HL-60 (cell line): ENCODE results near the gene BUD23.

Source experiments
- DNase-seq, 2 experiments: peaks; one replicate each; pipeline ENCODE4 v3.0.0-alpha.2; 2010 to 2020; ENCODE audit warnings: low read depth in 1 of 2, low spot score in 1 of 2
- H3K27ac ChIP-seq: fragments of 250-450 bp; sonication (Bioruptor Pico); replicated peaks from 2 replicates; pipeline ENCODE4 v1.5.1; 2020; ENCODE audit warnings: mild to moderate bottlenecking, moderate library complexity
- H3K27me3 ChIP-seq: fragments of 250-450 bp; sonication (Bioruptor Pico); 2 replicates; pipeline ENCODE4 v1.5.1; 2021; ENCODE audit warnings: mild to moderate bottlenecking, moderate library complexity; ENCODE audit not compliant: insufficient read depth, poor library complexity, severe bottlenecking
- H3K4me3 ChIP-seq: replicated peaks from 2 replicates; pipeline ENCODE4 v1.5.1; 2011; ENCODE audit warnings: mild to moderate bottlenecking, control low read depth, low read length; ENCODE audit not compliant: insufficient read depth
- CTCF ChIP-seq: IDR thresholded peaks from one replicate; pipeline ENCODE4 v1.5.1; 2011; ENCODE audit warnings: low read length, control low read depth, inconsistent platforms; ENCODE audit not compliant: insufficient read depth
- GABPA ChIP-seq: IDR thresholded peaks from 2 replicates; pipeline ENCODE4 v1.6.1; 2012; ENCODE audit warnings: low read depth
- POLR2AphosphoS5 ChIP-seq: IDR thresholded peaks from 2 replicates; pipeline ENCODE4 v1.6.1; 2012; ENCODE audit warnings: low read depth
- REST ChIP-seq: IDR thresholded peaks from 2 replicates; pipeline ENCODE4 v1.6.1; 2012; ENCODE audit warnings: low read depth; ENCODE audit not compliant: insufficient replicate concordance
- SPI1 ChIP-seq: IDR thresholded peaks from 2 replicates; pipeline ENCODE4 v1.6.1; 2012; ENCODE audit warnings: low read depth, mild to moderate bottlenecking, borderline replicate concordance

The BUD23 gene

GRCh38 chr7:73734619-73735527, 51.5 kb downstream of the BUD23 start:
- Histone ChIP-seq H3K27me3 (no peaks in the 10 kb centered on the region), H3K27ac (no peak overlapping the region), H3K4me3 (no peak overlapping the region)
- DNase-seq, result peak; percentile 85 to 91
- TF ChIP-seq REST (no peak), GABPA (no peak), CTCF (peak; percentile 92), POLR2AphosphoS5 (peak; percentile 57; the same call in 1 of the 2 replicates), SPI1 (peak; percentile 47; the same call in 1 of the 2 replicates)

- DNase-seq, result no peak
- Histone ChIP-seq H3K27me3 (no peaks in the 10 kb centered on the region), H3K4me3 (no peak overlapping the region), H3K27ac (no peak overlapping the region)
- TF ChIP-seq GABPA (no peak), CTCF (no peak)
These were observed 52.1 kb downstream of the BUD23 start for GRCh38 chr7:73735528-73735905.

DNA sequence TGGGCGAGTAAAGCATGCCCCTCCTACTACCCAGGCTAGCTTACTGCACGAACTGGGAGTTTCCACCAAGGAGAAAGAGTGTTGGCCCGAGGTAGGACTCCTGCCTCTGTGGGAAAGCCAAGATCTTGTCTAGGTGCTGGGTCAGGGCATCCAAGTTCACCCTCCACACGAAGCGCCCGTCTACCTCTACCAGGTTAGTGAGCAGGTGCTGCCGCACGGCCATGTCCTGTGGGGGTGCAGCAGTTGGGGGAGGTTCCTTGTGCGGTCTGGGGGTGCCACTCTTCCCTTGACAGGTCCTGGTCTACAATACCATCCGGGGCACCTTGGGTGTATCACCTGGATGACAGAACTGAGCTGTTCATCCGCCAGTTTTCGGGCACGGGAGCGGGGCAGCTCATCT, 53.5 kb downstream of the BUD23 start:
- no peaks in the 10 kb centered on the region for H3K27me3 ChIP-seq
- TF ChIP-seq GABPA (no peak), CTCF (no peak), POLR2AphosphoS5 (no peak), REST (no peak), SPI1 (no peak)
- no peak for DNase-seq
- no peak overlapping the region for H3K27ac ChIP-seq
- H3K4me3 ChIP-seq, result no peak overlapping the region
